RPMI7951 (cell line): ENCODE results near the gene DLD. TPM values are rescaled to one million over a fixed set of nuclear protein-coding genes. Genes with fewer than 3 reads are reported as not detected.
"Not testable (repeated sequence)": the region's sequence is repeated elsewhere in the genome, so short reads cannot be mapped to it uniquely, and the experiment has no call there.

Experiments used
- DNase-seq: peaks from one replicate; pipeline ENCODE4 v3.0.0-alpha.2; 2012; ENCODE audit warnings: low read depth
- total RNA-seq: library from RNA; depleted of rRNA; stranded (reverse); fragments of >200 nt; shearing (Covaris generic); gene quantifications from 2 replicates; pipeline ENCODE4 v1.2.3, GENCODE V29; 2014; rRNA removed

DLD gene
- 66.7 and 75.2 TPM in 2 replicates for total RNA-seq

DNA sequence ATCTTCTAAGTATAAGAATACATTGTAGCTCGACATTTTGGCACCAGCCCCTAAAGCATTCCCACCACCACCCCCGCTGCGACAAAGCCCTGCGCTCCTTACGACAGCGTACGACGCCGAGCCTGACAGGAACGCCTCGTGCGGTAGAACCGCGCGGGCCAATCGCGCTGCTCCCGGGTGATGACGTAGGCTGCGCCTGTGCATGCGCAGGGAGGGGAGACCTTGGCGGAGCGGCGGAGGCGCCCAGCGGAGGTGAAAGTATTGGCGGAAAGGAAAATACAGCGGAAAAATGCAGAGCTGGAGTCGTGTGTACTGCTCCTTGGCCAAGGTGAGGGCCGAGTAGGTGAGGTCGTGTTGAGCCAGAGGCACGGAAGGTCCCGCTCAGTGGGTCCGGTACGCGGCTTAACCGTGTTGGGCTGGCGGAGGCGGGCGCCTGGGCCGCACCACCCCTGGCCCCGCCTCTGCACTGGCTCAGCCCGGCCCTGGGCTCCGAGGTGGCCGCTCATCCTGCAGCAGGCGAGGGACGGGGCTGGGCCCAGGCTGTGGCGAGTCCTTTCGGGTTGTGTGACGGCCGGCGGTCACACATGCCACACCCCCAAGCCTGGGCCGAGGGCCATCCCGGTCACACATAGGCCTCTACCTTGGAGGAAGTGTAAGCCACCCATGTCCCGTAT, at the start of gene DLD:
TSS of gene DLD (plus strand) at position 222 of the 674 bp plus-strand sequence. CDS start at position 290, 68 bp downstream.
- DNase-seq = peak; percentile 90

DNA sequence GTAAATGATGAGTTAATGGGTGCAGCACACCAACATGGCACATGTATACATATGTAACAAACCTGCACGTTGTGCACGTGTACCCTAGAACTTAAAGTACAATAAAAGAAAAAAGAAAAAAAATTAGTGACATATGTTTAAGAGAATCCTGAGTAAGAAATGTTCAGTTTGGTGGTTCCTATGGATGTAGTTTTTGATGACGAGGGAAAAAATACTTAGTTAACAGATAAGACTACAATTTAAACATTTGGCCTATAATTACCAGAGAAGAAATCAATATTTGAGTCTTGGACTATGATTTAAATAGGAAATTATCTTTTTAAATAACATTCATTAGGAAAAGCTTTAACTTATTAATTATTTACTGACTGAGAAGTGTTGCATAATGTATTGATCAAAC, 48.8 kb upstream of the DLD start:
- no peak for DNase-seq

DNA sequence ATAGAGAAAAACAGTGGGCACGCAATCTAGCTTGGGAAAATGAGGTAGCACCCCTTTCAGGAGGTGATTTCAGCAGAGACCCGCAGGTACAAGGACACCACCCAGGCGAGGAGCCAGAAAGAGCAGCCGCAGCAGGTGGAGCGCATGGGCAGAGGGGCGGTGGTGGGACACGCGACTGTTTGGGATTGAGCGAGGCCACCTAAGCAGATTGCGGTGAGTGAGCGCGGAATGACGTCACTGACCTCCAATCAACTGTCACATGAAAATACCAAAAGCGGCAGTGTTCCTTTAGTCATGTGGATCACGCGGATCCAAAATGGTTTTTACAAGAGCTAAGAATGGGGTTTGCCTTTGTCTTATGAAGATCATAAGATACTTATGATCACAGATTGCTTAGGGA, 47.8 kb upstream of the DLD start:
- peak; percentile 37 for DNase-seq

GRCh38 chr7:107846324-107846723, 44.7 kb upstream of the DLD start:
- DNase-seq = no peak

DNA sequence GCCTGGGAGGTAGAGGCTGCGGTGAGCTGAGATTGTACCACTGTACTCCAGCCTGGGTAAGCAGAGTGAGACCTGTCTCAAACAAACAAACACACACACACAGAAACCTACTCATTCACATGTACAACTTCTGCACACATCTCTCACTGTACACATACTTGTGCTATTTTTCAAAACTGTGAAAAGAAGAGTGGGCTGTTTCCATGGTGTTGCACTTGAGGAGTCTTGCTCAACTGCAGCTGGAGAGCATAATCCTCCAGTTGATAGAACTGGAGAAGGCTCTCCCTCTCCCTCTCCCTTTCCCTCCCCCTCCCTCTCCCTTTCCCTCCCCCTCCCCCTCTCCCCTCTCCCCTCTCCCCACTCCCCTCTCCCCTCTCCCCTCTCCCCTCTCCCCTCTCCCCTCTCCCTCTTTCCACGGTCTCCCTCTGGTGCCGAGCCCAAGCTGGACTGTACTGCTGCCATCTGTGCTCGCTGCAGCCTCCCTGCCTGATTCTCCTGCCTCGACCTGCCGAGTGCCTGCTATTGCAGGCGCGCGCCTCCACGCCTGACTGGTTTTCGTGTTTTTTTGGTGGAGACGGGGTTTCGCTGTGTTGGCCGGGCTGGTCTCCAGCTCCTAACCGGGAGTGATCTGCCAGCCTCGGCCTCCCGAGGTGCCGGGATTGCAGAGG, 43.7 kb upstream of the DLD start:
- no peak for DNase-seq

GRCh38 chr7:107847836-107848175, 43.2 kb upstream of the DLD start:
- not testable (repeated sequence) for DNase-seq

- not testable (repeated sequence) for DNase-seq
Observed at GRCh38 chr7:107848211-107848610, 42.8 kb upstream of the DLD start.

DNA sequence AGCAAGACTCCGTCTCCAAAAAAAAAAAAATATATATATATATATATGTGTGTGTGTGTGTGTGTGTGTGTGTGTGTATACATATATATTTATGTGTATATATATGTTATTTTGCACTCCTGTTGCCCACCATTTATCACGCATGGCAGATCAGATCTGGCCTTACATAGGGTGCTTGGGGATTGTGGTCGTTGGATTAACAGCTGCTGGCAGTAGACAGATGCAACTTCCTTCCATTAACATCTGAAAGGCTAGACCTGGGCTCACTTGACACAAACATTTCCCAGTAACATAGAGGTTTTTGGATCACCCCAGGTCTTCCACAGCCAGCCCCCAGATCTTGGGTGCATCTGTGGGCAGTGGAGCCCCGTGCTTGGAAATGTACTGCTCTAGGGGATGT, 40.8 kb upstream of the DLD start:
- DNase-seq = no peak

DNA sequence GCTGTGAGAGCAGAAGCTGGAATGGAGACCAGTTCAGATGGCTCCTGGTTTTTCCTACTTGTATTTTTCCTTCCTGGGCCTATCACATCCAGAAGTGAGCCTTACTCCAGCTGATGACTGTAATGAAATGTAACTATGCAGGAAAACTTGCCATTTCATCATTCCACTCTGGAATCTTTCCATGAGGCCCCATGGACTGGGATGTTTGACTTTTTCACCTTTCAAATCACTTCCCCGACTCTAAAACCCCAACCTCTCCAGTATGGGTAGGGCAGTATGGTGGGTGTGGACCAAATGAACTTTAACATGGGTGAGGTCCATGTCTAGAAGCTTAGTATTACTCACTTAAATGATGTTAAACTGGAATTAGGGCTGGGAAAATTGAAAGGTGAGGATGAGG, 40.3 kb upstream of the DLD start:
- no peak for DNase-seq

DNA sequence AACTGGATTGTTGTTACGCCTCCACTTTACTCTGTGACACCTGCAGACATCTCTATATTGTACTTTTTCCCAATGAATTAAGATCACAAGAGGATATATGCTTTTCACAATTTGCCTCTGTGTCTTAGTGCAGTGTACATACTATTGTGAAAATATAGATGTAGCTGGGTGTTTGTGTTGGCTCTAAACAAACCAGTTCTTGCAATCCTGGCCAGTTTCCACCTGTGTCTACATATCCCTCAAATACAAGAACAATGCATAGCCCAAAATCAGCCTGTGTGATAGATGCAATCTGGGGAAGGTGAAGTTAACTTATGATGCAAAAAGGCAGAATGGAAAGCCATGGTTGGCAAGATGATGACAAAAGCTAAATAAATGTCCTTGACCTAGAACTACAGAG, 36.5 kb upstream of the DLD start:
- no peak for DNase-seq

DNA sequence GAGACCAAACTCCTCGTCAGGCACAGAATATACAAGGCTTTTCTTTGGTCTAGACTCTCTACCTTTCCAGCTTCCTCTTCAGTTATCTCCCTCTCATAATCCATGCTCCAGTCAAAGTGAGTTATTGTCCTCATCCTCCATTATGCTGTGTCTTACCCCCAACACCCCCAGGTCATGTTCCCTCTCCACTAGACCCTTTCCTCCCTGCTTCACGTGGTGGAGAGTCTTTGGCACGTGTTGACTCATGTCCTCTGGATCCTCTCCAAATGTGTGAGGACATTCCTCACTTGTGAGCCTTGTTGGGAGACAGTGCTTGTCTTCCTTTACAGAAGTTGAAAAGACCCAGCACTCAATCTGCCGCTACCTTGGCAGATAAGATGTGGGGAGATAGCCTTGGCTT, 36.0 kb upstream of the DLD start:
- peak; percentile 47 for DNase-seq

DNA sequence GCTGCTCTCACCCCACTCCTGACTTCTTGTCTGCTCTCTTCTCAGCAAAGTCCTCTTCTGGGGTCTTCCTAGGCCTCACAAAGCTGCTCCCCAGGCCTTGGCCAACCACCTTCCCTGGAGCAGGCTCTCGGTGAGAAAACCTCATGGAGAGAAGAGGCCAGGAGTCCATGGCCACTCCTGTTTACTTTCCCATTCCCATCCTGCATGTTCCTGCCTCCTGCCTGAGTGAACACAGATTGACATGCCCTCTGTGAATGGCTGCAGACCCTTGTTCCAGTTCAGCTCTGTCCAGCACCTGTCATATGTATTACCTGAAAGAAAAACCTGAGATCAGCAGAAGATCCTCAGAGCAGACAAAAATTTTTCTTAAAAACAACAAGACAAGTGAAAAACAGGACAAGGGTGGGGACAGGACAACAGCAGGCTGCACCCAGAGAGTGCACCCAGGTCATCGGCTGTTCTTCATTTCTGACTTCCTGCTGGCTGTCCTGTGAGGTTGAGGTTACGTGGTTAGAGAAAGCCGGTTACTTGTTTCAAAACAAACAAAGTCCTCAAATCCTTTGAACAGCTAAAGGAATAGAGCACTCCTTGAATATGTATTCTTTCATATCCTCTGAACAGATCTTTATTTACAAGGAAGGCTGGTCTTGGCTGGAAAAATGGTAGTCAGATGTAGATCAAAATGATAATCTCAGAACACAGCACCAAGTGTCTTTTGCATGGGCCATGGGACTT, 34.0 kb upstream of the DLD start:
- peak; percentile 8 for DNase-seq

GRCh38 chr7:107857541-107857912, 33.5 kb upstream of the DLD start:
- peak; percentile 24 for DNase-seq

DNA sequence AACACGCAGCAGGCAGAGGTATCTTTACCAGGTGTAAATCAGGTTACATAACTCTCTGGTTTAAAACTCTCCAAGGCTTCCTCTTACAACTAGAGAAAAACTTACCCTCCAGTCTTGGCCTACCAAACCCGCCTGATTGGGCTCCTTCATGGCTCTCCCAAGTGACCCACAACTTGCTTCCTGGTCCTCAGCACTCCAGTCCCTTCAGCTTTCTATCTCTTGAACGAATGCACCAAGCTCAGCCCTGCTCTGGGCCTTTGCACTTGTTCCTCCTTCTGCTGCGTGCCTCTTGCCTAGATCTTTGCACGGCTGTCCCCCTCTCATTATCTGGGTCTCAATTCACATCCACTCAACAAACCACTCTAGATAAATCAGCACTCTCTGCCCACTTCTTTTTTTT, 32.7 kb upstream of the DLD start:
- DNase-seq = no peak

GRCh38 chr7:107860279-107860961, 30.6 kb upstream of the DLD start:
- DNase-seq = no peak

- DNase-seq = no peak
Observed at GRCh38 chr7:107860981-107861652, 29.9 kb upstream of the DLD start.

DNA sequence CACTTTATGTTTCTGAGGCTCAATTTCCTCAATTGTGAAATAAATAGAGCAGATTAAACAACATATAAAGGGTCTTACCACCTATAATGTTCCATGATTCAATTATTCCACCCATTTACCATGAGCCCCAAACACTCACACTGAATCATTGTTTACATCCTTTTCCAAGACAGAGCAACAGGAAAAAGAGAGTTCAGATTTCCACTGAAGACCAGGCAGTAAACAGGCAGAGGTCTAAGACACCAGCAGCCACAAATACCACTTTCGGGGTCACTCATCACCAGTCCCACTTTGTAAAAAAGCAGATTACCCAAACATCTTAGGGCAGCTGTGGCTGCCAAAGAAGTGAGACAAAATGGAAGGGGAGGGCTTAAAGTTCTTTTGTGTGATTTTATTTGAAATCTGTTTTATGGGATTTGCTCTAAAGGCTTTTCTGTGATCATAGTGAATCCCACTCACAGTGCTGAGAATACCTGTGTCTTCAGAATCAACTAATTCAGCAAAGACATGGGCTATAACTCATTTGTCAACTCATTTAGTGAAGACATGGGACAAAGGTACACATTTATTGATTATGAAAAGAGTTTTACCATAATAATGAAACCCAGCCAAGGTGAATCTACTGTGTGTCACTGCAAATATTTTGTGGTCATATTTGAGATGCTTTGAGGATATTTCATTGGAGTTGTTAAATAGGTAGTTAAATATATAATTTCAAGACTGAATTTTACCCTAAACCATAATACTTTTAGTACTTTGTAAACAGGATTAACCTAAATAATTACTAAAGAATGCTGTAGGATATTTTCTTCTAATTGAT, 24.8 kb upstream of the DLD start:
- DNase-seq = no peak

GRCh38 chr7:107867858-107868466, 23.0 kb upstream of the DLD start:
- no peak for DNase-seq

- no peak for DNase-seq
Observed at GRCh38 chr7:107870427-107871000, 20.5 kb upstream of the DLD start.

- no peak for DNase-seq
Observed at GRCh38 chr7:107874111-107874510, 16.9 kb upstream of the DLD start.
